ENCODE data around the gene MOB1A.

GRCh38 chr2:74221604-74222299 is 43.1 kb upstream of the MOB1A start:
- TF ChIP-seq CTCF (IDR thresholded peaks at IDR 0.05): no peak
- TF ChIP-seq POLR2A (IDR thresholded peaks at IDR 0.05): no peak

Measured in body of pancreas (tissue), 4 donors.